Prostate gland (tissue), 2 donors: Measurements from ENCODE around the gene CEBPB.

Experiments used
- POLR2A ChIP-seq: fragments of 450-650 bp; IDR thresholded peaks from one replicate; pipeline ENCODE4 v1.6.1; 2016; ENCODE audit warnings: antibody characterized with exemption, mild to moderate bottlenecking
- POLR2AphosphoS5 ChIP-seq: sonication (generic); formaldehyde crosslinking; IDR thresholded peaks from one replicate; pipeline ENCODE4 v1.6.1; 2017; ENCODE audit warnings: antibody characterized with exemption
- TF ChIP-seq, protein P1 (sequence below), 4 experiments: fragments of 200-600 bp in 2 of 4; fragments of 450-650 bp in 2 of 4; sonication (generic) in 2 of 4; IDR thresholded peaks; 1 replicate in 3 of 4; 2 replicates in 1 of 4; pipeline ENCODE4 v1.5.1; 2016 to 2019; ENCODE audit warnings: antibody characterized with exemption in 4 of 4, mild to moderate bottlenecking in 2 of 4, moderate library complexity in 2 of 4

DNA sequence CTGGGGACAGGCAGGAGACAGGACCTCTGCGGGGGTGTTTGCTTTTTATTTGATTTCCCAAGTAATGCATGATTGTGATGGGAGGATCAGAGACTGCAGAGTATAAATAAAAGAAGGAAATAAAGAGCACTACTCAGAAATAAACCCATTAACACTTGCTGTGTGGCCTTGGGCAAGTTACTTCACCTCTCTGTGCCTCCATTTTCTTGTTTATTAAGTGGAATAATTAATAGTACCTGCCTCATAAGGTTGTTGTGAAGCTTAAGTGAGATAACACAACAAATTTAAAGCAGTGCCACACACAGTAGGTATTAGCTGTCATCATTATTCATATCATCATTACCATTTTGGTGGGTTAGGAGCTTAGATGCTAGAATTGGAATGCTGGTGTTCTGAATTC, 8.1 kb downstream of the CEBPB start:
- TF ChIP-seq, protein P1, sequence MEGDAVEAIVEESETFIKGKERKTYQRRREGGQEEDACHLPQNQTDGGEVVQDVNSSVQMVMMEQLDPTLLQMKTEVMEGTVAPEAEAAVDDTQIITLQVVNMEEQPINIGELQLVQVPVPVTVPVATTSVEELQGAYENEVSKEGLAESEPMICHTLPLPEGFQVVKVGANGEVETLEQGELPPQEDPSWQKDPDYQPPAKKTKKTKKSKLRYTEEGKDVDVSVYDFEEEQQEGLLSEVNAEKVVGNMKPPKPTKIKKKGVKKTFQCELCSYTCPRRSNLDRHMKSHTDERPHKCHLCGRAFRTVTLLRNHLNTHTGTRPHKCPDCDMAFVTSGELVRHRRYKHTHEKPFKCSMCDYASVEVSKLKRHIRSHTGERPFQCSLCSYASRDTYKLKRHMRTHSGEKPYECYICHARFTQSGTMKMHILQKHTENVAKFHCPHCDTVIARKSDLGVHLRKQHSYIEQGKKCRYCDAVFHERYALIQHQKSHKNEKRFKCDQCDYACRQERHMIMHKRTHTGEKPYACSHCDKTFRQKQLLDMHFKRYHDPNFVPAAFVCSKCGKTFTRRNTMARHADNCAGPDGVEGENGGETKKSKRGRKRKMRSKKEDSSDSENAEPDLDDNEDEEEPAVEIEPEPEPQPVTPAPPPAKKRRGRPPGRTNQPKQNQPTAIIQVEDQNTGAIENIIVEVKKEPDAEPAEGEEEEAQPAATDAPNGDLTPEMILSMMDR (IDR thresholded peaks at IDR 0.05), result no peak
- TF ChIP-seq POLR2A (no peak), POLR2AphosphoS5 (no peak)
